Caco-2 (cell line): Measurements from ENCODE around the gene TBX6. TPM values are rescaled to one million over a fixed set of nuclear protein-coding genes. Genes with fewer than 3 reads are reported as not detected.
A peak's percentile ranks its signal among the peaks of the same experiment; 100 is the strongest.

ENCODE experiments used
- BruUV-seq: library from RNA; stranded (reverse); fragments of 400-500 nt; replicated peaks from 2 replicates; lab custom pipeline; 2021; lab: Mats Ljungman, UMichigan
- CTCF ChIA-PET: fragments of 300-600 bp; sonication (Branson Sonifier 250); formaldehyde crosslinking; loops from one replicate; lab custom pipeline; 2022; ENCODE audit warnings: antibody characterized with exemption; lab: Charles Lee
- POLR2A ChIA-PET: fragments of 300-600 bp; sonication (Branson Sonifier 250); formaldehyde crosslinking; loops from one replicate; lab custom pipeline; 2022; ENCODE audit warnings: antibody characterized with exemption; lab: Charles Lee
- DNase-seq, 2 experiments: peaks; one replicate each; pipeline versions ENCODE4 v3.0.0 to v3.0.0-alpha.2; 2020 to 2022
- H3K27me3 ChIP-seq: replicated peaks from 2 replicates; pipeline ENCODE4 v1.6.0; 2011; ENCODE audit warnings: low read length; ENCODE audit not compliant: control insufficient read depth, insufficient read depth
- H3K36me3 ChIP-seq: 2 replicates; pipeline ENCODE4 v1.5.1; 2011; ENCODE audit warnings: low read length; ENCODE audit not compliant: control insufficient read depth, insufficient read depth
- H3K4me1 ChIP-seq: fragments of 250-450 bp; sonication (Bioruptor Pico); 2 replicates; pipeline ENCODE4 v1.5.1; 2020; ENCODE audit warnings: mild to moderate bottlenecking
- H3K4me3 ChIP-seq: 2 replicates; pipeline ENCODE4 v1.5.1; 2011; ENCODE audit warnings: low read depth, mild to moderate bottlenecking, control low read depth, low read length
- H3K9me3 ChIP-seq: fragments of 250-450 bp; sonication (Bioruptor Pico); 2 replicates; pipeline ENCODE4 v1.5.1; 2020; ENCODE audit warnings: mild to moderate bottlenecking, moderate library complexity
- H3K27ac Mint-ChIP-seq: one replicate; pipeline ENCODE4 v1.8.0; 2022; ENCODE audit warnings: mixed read lengths; ENCODE audit not compliant: unreplicated experiment
- H3K27me3 Mint-ChIP-seq: one replicate; pipeline ENCODE4 v1.8.0; 2022; ENCODE audit warnings: mixed read lengths; ENCODE audit not compliant: insufficient read depth, unreplicated experiment
- H3K36me3 Mint-ChIP-seq: one replicate; pipeline ENCODE4 v1.8.0; 2022; ENCODE audit warnings: mild to moderate bottlenecking, mixed read lengths; ENCODE audit not compliant: insufficient read depth, unreplicated experiment
- H3K4me1 Mint-ChIP-seq: one replicate; pipeline ENCODE4 v1.8.0; 2022; ENCODE audit warnings: low read depth, mixed read lengths; ENCODE audit not compliant: unreplicated experiment
- H3K4me3 Mint-ChIP-seq: one replicate; pipeline ENCODE4 v1.8.0; 2022; ENCODE audit warnings: mild to moderate bottlenecking, moderate library complexity, mixed read lengths; ENCODE audit not compliant: unreplicated experiment
- H3K9me3 Mint-ChIP-seq: one replicate; pipeline ENCODE4 v1.8.0; 2022; ENCODE audit warnings: mixed read lengths; ENCODE audit not compliant: unreplicated experiment
- intact Hi-C: fragments of 100-400 bp; cut with micrococcal nuclease; formaldehyde crosslinking; loops from one replicate; pipeline ENCODE4 v1.10.0; 2022; ENCODE audit not compliant: unreplicated experiment
- total RNA-seq: library from RNA; stranded (reverse); gene quantifications from 2 replicates; pipeline ENCODE4 v1.2.3, GENCODE V29; 2022
- TF ChIP-seq, protein P1 (sequence below), 2 experiments: fragments of 200-600 bp in 1 of 2; IDR thresholded peaks; 1 replicate in 1 of 2; 2 replicates in 1 of 2; pipeline versions ENCODE4 v1.5.1 to v1.8.0; 2011 to 2022; ENCODE audit warnings: antibody characterized with exemption in 1 of 2, control low read depth in 1 of 2, inconsistent platforms in 1 of 2, low read depth in 1 of 2, low read length in 1 of 2, mild to moderate bottlenecking in 1 of 2, moderate library complexity in 1 of 2; ENCODE audit not compliant: insufficient read depth in 1 of 2, severe bottlenecking in 1 of 2, unreplicated experiment in 1 of 2

TBX6 gene
- total RNA-seq, 1 experiment from 2014 or later = 1.1 TPM

DNA sequence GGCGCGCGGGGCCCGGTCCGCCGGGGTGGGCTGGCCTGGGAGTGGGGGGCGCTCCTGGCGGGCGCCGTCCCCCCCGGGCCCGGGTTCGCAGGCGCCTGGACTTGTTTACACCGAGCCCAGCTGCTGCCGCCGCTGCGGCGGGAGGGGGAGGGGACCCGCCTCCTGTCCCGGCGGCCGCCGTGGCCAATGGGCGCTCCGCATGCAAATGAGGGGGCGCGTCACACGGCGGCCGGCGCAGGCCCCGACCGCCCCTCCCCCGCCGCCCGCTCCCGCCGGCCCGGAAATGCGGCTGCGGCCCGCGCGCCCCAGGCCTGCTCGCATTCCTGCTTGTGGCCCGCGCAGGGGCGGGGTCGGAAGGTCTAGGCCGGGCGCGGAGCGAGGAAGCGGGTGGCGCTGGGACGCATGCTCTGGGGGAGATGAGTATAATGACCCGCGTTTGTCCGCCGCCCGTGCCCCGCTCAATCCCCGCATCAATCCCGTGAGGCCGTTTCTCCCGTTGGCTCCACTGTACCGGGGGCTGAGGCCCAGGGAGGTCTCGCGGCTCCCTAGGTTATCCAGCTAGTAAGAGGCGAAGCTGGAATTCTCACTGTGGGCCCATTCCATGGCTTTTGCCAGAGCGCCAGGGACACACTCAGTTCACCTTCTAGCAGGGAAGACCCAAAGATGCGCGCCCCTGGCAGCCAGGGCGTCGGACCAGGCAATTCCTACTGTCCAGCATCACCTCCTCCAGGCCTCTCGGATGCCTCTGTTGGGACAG, 4.6 kb upstream of the TBX6 start, which contains the start of gene YPEL3:
Gene YPEL3 (minus strand): TSS at position 109 of the 757 bp plus-strand sequence. CDS start 731 bp downstream, outside the sequence.
- Histone ChIP-seq H3K9me3 (peaks cover 19% of the 10 kb centered on the region), H3K4me1 (peaks cover 21% of the 10 kb centered on the region), H3K27me3 (no peaks in the 10 kb centered on the region), H3K36me3 (no peaks in the 10 kb centered on the region), H3K4me3 (peak within 1 kb of the TSS; percentile 45)
- Mint-ChIP-seq H3K9me3 (peaks cover 11% of the 10 kb centered on the region), H3K27me3 (no peaks in the 10 kb centered on the region), H3K36me3 (peaks cover 25% of the 10 kb centered on the region), H3K27ac (peak within 1 kb of the TSS; percentile 85), H3K4me1 (peaks cover 18% of the 10 kb centered on the region), H3K4me3 (peak within 1 kb of the TSS; percentile 72)
- TF ChIP-seq, protein P1, sequence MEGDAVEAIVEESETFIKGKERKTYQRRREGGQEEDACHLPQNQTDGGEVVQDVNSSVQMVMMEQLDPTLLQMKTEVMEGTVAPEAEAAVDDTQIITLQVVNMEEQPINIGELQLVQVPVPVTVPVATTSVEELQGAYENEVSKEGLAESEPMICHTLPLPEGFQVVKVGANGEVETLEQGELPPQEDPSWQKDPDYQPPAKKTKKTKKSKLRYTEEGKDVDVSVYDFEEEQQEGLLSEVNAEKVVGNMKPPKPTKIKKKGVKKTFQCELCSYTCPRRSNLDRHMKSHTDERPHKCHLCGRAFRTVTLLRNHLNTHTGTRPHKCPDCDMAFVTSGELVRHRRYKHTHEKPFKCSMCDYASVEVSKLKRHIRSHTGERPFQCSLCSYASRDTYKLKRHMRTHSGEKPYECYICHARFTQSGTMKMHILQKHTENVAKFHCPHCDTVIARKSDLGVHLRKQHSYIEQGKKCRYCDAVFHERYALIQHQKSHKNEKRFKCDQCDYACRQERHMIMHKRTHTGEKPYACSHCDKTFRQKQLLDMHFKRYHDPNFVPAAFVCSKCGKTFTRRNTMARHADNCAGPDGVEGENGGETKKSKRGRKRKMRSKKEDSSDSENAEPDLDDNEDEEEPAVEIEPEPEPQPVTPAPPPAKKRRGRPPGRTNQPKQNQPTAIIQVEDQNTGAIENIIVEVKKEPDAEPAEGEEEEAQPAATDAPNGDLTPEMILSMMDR (IDR thresholded peaks at IDR 0.05; ENCODE audit: insufficient read depth in 1 of 2, low read depth in 1 of 2, low read length in 1 of 2, severe bottlenecking in 1 of 2, unreplicated experiment in 1 of 2) = no peak
- ChIA-PET POLR2A (interaction anchor here (0.6 kb wide), 1 partner anchor 313 kb away, joined by 3 read pairs; no protein-coding TSS in a partner anchor), CTCF (no interaction called here)
- BruUV-seq = TSS peak; percentile 88
- intact Hi-C loops = no loop called here
- peak; percentile 90 to 93 for DNase-seq

DNA sequence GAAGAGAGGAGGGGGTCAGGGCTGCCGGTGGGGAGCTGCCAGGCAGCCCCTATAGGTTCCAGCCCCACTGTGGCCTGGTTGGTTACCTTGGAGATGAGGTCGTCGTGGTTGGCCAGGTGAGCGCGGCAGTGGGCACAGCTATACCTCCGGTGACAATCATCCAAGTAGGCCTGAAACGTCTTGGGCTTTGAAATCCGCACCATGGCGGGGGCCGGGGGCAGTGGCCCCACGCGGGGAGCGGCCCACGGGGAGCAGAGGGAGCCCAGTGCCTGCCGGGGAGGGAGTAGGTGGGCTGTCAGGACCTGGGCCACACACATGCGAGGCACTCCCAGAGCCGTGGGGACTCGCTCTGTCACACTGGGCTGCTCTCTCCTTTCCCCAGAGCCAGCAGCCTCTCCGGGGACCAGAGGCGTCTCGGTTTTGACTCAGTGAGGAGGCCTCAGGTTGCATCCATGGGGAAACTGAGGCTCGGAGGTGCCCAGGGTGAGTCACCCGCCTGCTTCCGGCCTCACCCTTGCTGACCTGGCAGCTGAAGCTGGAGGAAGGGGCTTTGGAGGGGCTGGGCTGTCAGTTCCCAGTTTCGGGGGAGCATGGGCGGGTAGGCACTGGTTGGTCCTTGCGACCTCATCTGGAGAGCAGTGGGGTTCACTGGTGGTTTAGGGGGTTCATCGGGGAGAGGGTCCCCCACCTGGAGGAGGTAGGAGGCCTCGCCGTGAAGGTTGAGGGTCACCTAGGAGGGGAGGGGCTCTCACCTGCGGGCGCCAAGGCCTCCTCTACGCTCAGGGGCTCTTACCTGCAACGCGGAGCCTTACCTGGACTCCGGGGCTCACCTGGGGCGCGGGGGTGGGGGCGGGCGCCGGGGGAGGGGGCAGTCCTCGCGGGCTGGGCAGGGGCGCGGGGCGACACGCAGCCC, 3.7 kb upstream of the TBX6 start:
- H3K4me3 Mint-ChIP-seq = peak overlapping the region; percentile 72
- intact Hi-C loops = no loop called here
- DNase-seq = no peak
- Histone ChIP-seq H3K36me3 (no peaks in the 10 kb centered on the region), H3K4me1 (peaks cover 25% of the 10 kb centered on the region), H3K27me3 (no peaks in the 10 kb centered on the region), H3K4me3 (peak overlapping the region; percentile 45), H3K9me3 (peaks cover 19% of the 10 kb centered on the region)
- ChIA-PET CTCF (interaction anchor here (2.3 kb wide), 1 partner anchor 17 kb away, joined by 13 read pairs; no protein-coding TSS in a partner anchor), POLR2A (interaction anchor here (0.6 kb wide), 1 partner anchor 314 kb away, joined by 3 read pairs; no protein-coding TSS in a partner anchor)
- TF ChIP-seq, protein P1 (IDR thresholded peaks at IDR 0.05; ENCODE audit: insufficient read depth in 1 of 2, low read depth in 1 of 2, low read length in 1 of 2, severe bottlenecking in 1 of 2, unreplicated experiment in 1 of 2) = no peak
- BruUV-seq = no TSS peak
- peaks cover 18% of the 10 kb centered on the region for H3K4me1 Mint-ChIP-seq
- no peaks in the 10 kb centered on the region for H3K27me3 Mint-ChIP-seq
- peaks cover 25% of the 10 kb centered on the region for H3K36me3 Mint-ChIP-seq
- H3K27ac Mint-ChIP-seq = peak overlapping the region; percentile 10
- peaks cover 11% of the 10 kb centered on the region for H3K9me3 Mint-ChIP-seq
